DND-41 (cell line): ENCODE results near the gene NRG2.

ENCODE experiments used
- CTCF ChIP-seq: IDR thresholded peaks from 2 replicates; pipeline ENCODE4 v1.5.1; 2012; ENCODE audit warnings: borderline replicate concordance, low read length, moderate library complexity, mild to moderate bottlenecking; ENCODE audit not compliant: poor library complexity, severe bottlenecking; ENCODE audit errors: extremely low read depth
- EZH2 ChIP-seq: IDR thresholded peaks from 3 replicates; pipeline ENCODE4 v1.6.1; 2012; ENCODE audit warnings: borderline replicate concordance, low read depth, mild to moderate bottlenecking, moderate library complexity, low read length, inconsistent platforms; ENCODE audit not compliant: severe bottlenecking

- TF ChIP-seq CTCF (peak; percentile 26), EZH2 (no peak)
Measured at GRCh38 chr5:139862803-139863202, 180.3 kb downstream of the NRG2 start.
